ENCODE data around the gene ZNF354C. TPM values are rescaled to one million over a fixed set of nuclear protein-coding genes. Genes with fewer than 3 reads are reported as not detected.

ZNF354C gene
- total and polyA plus RNA-seq, 2 of the 8 experiments (the other 6 are each of a cell fraction or from before 2014, with no cell fraction given), result 0.85 to 2.3 TPM

GRCh38 chr5:179130101-179130681 lies 70.0 kb downstream of the ZNF354C start (continued):
- no peak for TF ChIP-seq SIN3A (conservative IDR thresholded peaks at IDR 0.05 in 1 of 2, IDR thresholded peaks at IDR 0.05 in 1 of 2; ENCODE audit: low read depth in 1 of 2, low read length in 2 of 2)
- TF ChIP-seq RAD21 (IDR thresholded peaks at IDR 0.05 in 1 of 2, conservative IDR thresholded peaks at IDR 0.05 in 1 of 2; ENCODE audit: low read depth in 2 of 2, low read length in 2 of 2), result no peak
